ENCODE measurements around the gene GDF9. TPM values are rescaled to one million over a fixed set of nuclear protein-coding genes. Genes with fewer than 3 reads are reported as not detected.

The GDF9 gene
- total and polyA plus RNA-seq, 2 donors (not counting 3 experiments of a cell fraction or from before 2014, with no cell fraction given) = 0.07 TPM; not detected in 1

DNA sequence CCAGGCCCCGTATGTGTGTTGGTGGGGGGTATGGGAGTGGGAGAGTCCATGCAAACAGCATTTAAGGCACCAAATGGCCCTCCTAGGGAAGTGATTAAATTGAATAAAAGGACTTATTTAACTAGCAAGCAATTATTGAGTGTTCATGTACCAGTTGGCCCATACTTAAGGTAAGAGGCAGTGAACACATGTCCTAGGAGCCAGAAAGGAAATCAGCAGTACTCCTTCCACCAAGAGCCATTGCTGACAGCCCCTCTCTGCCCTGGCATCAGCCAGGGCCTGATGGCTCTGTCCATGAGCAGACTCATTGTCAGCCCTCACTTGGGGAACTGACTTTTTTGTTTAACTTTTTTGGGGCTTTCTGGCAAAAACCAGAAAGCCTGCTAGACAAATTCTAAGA is 25.4 kb downstream of the GDF9 start:
- POLR2A ChIA-PET = no interaction called here
- peak overlapping the region; percentile 90 for H2AFZ ChIP-seq (ENCODE audit: low read depth, low read length)
- intact Hi-C loops (cut with micrococcal nuclease) = loop anchor here (1.0 kb wide), 1 partner anchor 25 kb away; the partner anchor contains the start of genes GDF9 and UQCRQ

More for the DNA sequence above, 25.4 kb downstream of the GDF9 start:
- Histone ChIP-seq H3K27ac (ENCODE audit: insufficient read depth, low read depth, low read length) (no peak overlapping the region), H3K4me3 (replicated peaks in 1 of 3; ENCODE audit: insufficient read depth in 1 of 3, low read depth in 1 of 3, low read length in 3 of 3) (no peak overlapping the region), H3K9ac (replicated peaks; ENCODE audit: extremely low read depth, insufficient read depth, low read length) (no peak overlapping the region), H3K9me3 (replicated peaks; ENCODE audit: control insufficient read depth, insufficient read depth, low read length) (no peaks in the 10 kb centered on the region), H3K79me2 (ENCODE audit: control insufficient read depth, insufficient read depth, low read length) (no peaks in the 10 kb centered on the region), H3K27me3 (ENCODE audit: control insufficient read depth in 2 of 2, insufficient read depth in 2 of 2, low read length in 2 of 2) (no peaks in the 10 kb centered on the region), H3K9me1 (replicated peaks; ENCODE audit: control insufficient read depth, extremely low read depth, insufficient read depth, low read length) (no peaks in the 10 kb centered on the region), H4K20me1 (replicated peaks; ENCODE audit: control insufficient read depth, extremely low read depth, insufficient read depth, low read length) (no peaks in the 10 kb centered on the region), H3K4me2 (ENCODE audit: insufficient read depth, low read length) (no peak overlapping the region), H3K4me1 (ENCODE audit: control insufficient read depth, extremely low read depth, insufficient read depth, low read length) (peaks cover 22% of the 10 kb centered on the region), H3K36me3 (ENCODE audit: control insufficient read depth in 2 of 2, extremely low read depth in 1 of 2, insufficient read depth in 2 of 2, low read length in 2 of 2) (no peaks in the 10 kb centered on the region)
- DNase-seq (ENCODE audit: low read depth, low spot score) (no peak), FAIRE-seq (peak; percentile 55)
- CTCF ChIA-PET = interaction anchor here (1.1 to 2.2 kb wide), 3 partner anchors 13 to 23 kb away, joined by 3 to 10 read pairs (median 7); no protein-coding TSS in a partner anchor
- dilution Hi-C loops (cut with MboI; ENCODE audit: extremely low pct_ligation_motif_present, low sequenced_read_pairs) = no loop called here
- no TSS peak for BruUV-seq (replicated peaks)
- TF ChIP-seq CTCF (IDR thresholded peaks at IDR 0.05; ENCODE audit: extremely low read depth in 1 of 2, insufficient read depth in 1 of 2, low read depth in 1 of 2, low read length in 2 of 2) = no peak
- TF ChIP-seq GATA2 (IDR thresholded peaks at IDR 0.05; ENCODE audit: insufficient read depth, insufficient read length, low read depth, low read length) = no peak

Data from endothelial cell of umbilical vein (primary cell).